Activated naive CD4-positive, alpha-beta T cell treated with anti-CD3 and anti-CD28 coated beads, Interleukin-2, amount 10 ng/mL, durations not matched to agents 7 days and 5 days (primary cell): ENCODE measurements around the gene PUM1.
"Not testable (repeated sequence)": the region's sequence is repeated elsewhere in the genome, so short reads cannot be mapped to it uniquely, and the experiment has no call there.

ENCODE experiments used
- CTCF ChIA-PET: fragments of 350-600 bp; sonication (Branson Sonifier 250); formaldehyde crosslinking; loops from one replicate; lab custom pipeline; 2021; ENCODE audit warnings: antibody characterized with exemption; lab: Charles Lee
- DNase-seq: peaks from one replicate; pipeline ENCODE4 v3.0.0-alpha.2; 2020
- H3K27ac Mint-ChIP-seq: one replicate; pipeline ENCODE4 v1.8.0; 2021; ENCODE audit warnings: mild to moderate bottlenecking, moderate library complexity, mixed read lengths
- H3K27me3 Mint-ChIP-seq: one replicate; pipeline ENCODE4 v1.8.0; 2021; ENCODE audit warnings: mild to moderate bottlenecking, mixed read lengths
- H3K36me3 Mint-ChIP-seq: one replicate; pipeline ENCODE4 v1.8.0; 2021; ENCODE audit warnings: mixed read lengths
- H3K4me1 Mint-ChIP-seq: one replicate; pipeline ENCODE4 v1.8.0; 2021; ENCODE audit warnings: mixed read lengths
- H3K4me3 Mint-ChIP-seq: one replicate; pipeline ENCODE4 v1.8.0; 2021; ENCODE audit warnings: mild to moderate bottlenecking, moderate library complexity, mixed read lengths
- H3K9me3 Mint-ChIP-seq: one replicate; pipeline ENCODE4 v1.8.0; 2021; ENCODE audit warnings: mixed read lengths

The PUM1 gene

DNA sequence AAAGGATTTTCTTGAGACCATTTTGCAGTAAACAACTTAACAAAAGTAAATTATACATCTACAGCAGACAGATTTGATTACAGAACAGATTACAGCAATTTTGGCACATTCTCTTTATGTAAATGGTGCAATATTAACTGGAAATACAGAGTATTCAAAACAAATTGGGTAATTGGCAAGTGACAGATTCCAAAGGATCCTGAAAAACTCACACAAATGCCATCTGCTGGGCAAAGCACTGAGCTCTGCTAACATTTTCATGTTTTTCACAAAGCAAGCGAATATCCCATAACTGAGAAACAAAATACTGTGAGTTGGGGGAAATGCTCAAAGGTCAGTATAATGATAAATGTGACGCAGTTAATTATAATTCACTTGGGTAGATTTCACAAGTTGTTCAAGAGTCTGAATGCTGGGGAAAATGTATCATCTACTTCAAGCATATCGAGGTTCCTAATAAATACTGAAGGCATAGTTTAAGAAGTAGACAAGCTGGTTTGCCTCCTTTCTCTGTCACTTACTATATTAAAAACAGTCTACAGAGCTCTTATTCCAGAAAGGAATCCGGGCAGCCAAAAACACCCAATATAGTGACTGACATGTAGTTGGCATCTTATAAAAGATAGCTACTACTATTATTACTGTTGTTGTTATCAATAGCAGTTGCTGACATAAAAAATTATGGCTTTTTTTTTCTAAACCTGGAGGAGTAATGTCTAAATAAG lies 81.2 kb downstream of the PUM1 start:
- Mint-ChIP-seq H3K27ac (no peak overlapping the region), H3K4me1 (peaks cover 10% of the 10 kb centered on the region), H3K9me3 (no peaks in the 10 kb centered on the region), H3K27me3 (no peaks in the 10 kb centered on the region), H3K4me3 (no peak overlapping the region), H3K36me3 (peaks cover 45% of the 10 kb centered on the region)
- CTCF ChIA-PET, result interaction anchor here (0.9 kb wide), 1 partner anchor 26 kb away, joined by 3 read pairs; no protein-coding TSS in a partner anchor
- DNase-seq, result no peak

DNA sequence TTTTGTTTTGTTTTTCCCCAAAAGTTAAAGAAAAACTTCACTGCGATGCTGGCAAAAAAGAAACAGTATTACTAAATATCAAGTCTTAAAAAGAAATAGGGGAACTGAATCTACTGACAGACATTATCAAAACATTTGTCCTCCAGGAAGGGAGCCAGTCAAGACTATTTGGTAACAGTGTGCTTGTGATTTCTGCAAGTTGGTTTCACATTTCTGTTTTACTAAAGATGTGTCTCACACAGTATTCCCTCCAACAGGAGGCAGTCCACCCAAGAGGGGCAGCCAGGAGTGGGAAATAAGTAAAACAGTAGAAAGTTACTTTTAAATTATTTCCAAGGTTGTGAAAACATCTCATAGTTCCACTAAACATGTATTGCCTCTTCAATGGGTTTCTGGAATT lies 82.6 kb downstream of the PUM1 start:
- H3K27me3 Mint-ChIP-seq, result no peaks in the 10 kb centered on the region
- peaks cover 47% of the 10 kb centered on the region for H3K36me3 Mint-ChIP-seq
- CTCF ChIA-PET, result no interaction called here
- H3K4me3 Mint-ChIP-seq, result no peak overlapping the region
- H3K9me3 Mint-ChIP-seq, result no peaks in the 10 kb centered on the region
- no peak overlapping the region for H3K27ac Mint-ChIP-seq
- peaks cover 5% of the 10 kb centered on the region for H3K4me1 Mint-ChIP-seq
- DNase-seq, result no peak

DNA sequence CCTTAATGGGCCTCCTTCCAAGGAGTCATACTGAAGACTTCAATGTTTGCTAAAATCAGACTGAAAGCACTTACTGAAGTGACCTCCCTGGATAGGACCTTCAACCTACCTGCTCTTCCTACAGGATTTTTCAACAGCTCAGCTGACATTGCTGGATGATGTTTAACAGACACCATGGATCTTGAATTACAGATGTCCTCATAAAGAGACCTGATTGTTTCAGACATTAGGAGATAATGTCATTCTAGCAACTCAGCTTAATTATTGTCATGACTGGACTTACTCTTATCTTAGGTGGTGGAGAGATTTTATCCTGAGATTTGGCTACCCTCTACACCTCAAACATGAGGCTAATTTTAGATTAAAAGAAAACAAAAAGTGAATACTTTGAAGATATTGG lies 83.1 kb downstream of the PUM1 start:
- Mint-ChIP-seq H3K4me3 (no peak overlapping the region), H3K27me3 (no peaks in the 10 kb centered on the region), H3K9me3 (no peaks in the 10 kb centered on the region), H3K36me3 (peaks cover 51% of the 10 kb centered on the region), H3K27ac (no peak overlapping the region), H3K4me1 (peaks cover 10% of the 10 kb centered on the region)
- CTCF ChIA-PET, result no interaction called here
- DNase-seq, result no peak

DNA sequence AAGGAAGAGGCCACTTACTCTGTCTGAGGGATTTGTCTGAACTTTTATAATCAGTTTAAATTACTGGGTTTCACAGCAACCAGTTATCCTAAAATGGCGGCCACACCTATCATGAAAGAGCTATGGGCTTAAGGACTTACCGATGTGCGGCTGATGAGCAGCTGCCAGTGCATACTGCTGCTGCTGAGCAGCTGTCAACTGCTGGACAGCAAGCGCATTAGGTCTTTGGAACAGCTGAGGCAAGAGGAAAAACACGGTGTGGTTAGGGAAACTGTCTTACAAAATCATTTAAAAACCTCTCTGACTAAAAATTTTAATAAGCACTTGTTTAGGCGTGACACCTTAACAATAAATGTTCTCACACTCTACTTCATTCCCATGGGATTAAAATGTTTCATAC lies 84.3 kb downstream of the PUM1 start:
- Mint-ChIP-seq H3K4me3 (no peak overlapping the region), H3K36me3 (peaks cover 62% of the 10 kb centered on the region), H3K4me1 (peaks cover 22% of the 10 kb centered on the region), H3K27ac (no peak overlapping the region), H3K9me3 (no peaks in the 10 kb centered on the region), H3K27me3 (no peaks in the 10 kb centered on the region)
- no peak for DNase-seq
- CTCF ChIA-PET, result no interaction called here

GRCh38 chr1:30977511-30977910 lies 88.0 kb downstream of the PUM1 start:
- CTCF ChIA-PET, result no interaction called here
- H3K9me3 Mint-ChIP-seq, result no peaks in the 10 kb centered on the region
- peaks cover 20% of the 10 kb centered on the region for H3K4me1 Mint-ChIP-seq
- H3K36me3 Mint-ChIP-seq, result peaks cover 56% of the 10 kb centered on the region
- no peak overlapping the region for H3K27ac Mint-ChIP-seq
- H3K27me3 Mint-ChIP-seq, result no peaks in the 10 kb centered on the region
- no peak overlapping the region for H3K4me3 Mint-ChIP-seq
- no peak for DNase-seq

DNA sequence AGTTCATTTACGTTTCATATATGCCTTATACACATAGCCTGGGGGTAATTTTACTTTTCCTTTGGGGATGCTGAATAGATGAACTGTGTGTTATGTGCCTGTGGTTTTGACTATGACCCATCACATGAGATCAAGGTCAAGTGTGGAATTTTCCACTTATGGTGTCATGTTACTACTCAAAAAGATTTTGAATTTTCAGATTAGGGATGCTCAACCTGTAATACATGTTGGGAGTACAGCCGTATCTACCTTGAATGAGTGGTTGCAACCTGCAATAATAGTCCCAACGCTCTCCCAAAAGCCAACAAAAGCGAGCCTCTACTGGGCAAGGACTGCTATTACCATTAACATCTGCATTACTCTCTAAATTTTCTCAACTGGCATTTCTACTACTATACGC lies 88.4 kb downstream of the PUM1 start:
- no peak for DNase-seq
- peaks cover 52% of the 10 kb centered on the region for H3K36me3 Mint-ChIP-seq
- CTCF ChIA-PET, result interaction anchor here (1.1 kb wide), 1 partner anchor 13 kb away, joined by 3 read pairs; no protein-coding TSS in a partner anchor

GRCh38 chr1:30976143-30976542 lies 89.4 kb downstream of the PUM1 start:
- no peaks in the 10 kb centered on the region for H3K27me3 Mint-ChIP-seq
- H3K27ac Mint-ChIP-seq, result peak overlapping the region; percentile 20
- peaks cover 23% of the 10 kb centered on the region for H3K4me1 Mint-ChIP-seq
- no peaks in the 10 kb centered on the region for H3K9me3 Mint-ChIP-seq
- DNase-seq, result no peak
- H3K4me3 Mint-ChIP-seq, result no peak overlapping the region
- CTCF ChIA-PET, result interaction anchor here (1.1 kb wide), 1 partner anchor 12 kb away, joined by 3 read pairs; no protein-coding TSS in a partner anchor
- H3K36me3 Mint-ChIP-seq, result peaks cover 58% of the 10 kb centered on the region

More for the DNA sequence above, 88.4 kb downstream of the PUM1 start:
- no peaks in the 10 kb centered on the region for H3K9me3 Mint-ChIP-seq
- no peak overlapping the region for H3K27ac Mint-ChIP-seq
- H3K4me3 Mint-ChIP-seq, result no peak overlapping the region
- no peaks in the 10 kb centered on the region for H3K27me3 Mint-ChIP-seq
- peaks cover 19% of the 10 kb centered on the region for H3K4me1 Mint-ChIP-seq

- no peak overlapping the region for H3K27ac Mint-ChIP-seq
- H3K4me1 Mint-ChIP-seq, result peaks cover 23% of the 10 kb centered on the region
- H3K9me3 Mint-ChIP-seq, result no peaks in the 10 kb centered on the region
- CTCF ChIA-PET, result no interaction called here
- H3K27me3 Mint-ChIP-seq, result no peaks in the 10 kb centered on the region
- no peak overlapping the region for H3K4me3 Mint-ChIP-seq
- H3K36me3 Mint-ChIP-seq, result peaks cover 55% of the 10 kb centered on the region
- DNase-seq, result no peak
Measured at GRCh38 chr1:30975217-30975616, 90.3 kb downstream of the PUM1 start.

DNA sequence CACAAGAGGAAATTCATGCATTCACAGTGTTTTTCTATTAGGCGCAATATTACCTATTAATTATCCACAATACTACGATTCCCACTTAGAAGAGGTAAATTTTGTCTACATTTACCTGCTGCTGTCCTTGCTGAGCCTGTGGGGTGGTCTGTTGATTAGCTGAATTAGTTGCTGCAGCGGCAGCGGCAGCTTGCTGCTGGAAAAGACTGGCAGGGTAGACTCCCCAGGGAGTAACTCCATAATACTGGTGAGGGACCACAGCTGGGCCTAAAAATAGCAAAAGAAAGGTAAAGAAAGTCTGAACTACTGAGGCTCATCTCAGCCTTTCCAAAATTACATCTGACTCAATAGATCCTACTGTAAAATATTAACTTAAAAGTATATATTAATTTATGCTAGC lies 91.0 kb downstream of the PUM1 start:
- no peaks in the 10 kb centered on the region for H3K27me3 Mint-ChIP-seq
- DNase-seq, result no peak
- CTCF ChIA-PET, result no interaction called here
- peaks cover 49% of the 10 kb centered on the region for H3K36me3 Mint-ChIP-seq
- H3K27ac Mint-ChIP-seq, result no peak overlapping the region
- H3K4me3 Mint-ChIP-seq, result no peak overlapping the region
- H3K9me3 Mint-ChIP-seq, result no peaks in the 10 kb centered on the region
- peaks cover 23% of the 10 kb centered on the region for H3K4me1 Mint-ChIP-seq

DNA sequence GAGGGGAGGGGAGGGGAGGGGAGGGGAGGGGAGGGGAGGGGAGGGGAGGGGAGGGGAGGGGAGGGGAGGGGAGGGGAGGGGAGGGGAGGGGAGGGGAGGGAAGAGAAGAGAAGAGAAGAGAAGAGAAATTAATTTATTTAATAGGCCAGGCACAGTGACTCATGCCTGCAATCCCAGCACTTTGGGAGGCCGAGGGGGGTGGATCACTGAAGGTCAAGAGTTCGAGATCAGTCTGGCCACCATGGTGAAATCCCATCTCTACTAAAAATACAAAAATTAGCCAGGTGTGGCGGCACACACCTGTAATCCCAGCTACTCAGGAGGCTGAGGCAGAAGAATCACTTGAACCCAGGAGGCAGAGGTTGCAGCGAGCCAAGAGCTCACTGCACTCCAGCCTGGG lies 93.2 kb downstream of the PUM1 start:
- H3K27me3 Mint-ChIP-seq, CTCF ChIA-PET, DNase-seq, H3K9me3 Mint-ChIP-seq, H3K27ac Mint-ChIP-seq, H3K4me3 Mint-ChIP-seq: not testable (repeated sequence)
- peaks cover 46% of the 10 kb centered on the region for H3K36me3 Mint-ChIP-seq
- peaks cover 17% of the 10 kb centered on the region for H3K4me1 Mint-ChIP-seq

- Mint-ChIP-seq H3K4me1 (peaks cover 9% of the 10 kb centered on the region), H3K36me3 (peaks cover 45% of the 10 kb centered on the region), H3K9me3 (no peaks in the 10 kb centered on the region), H3K4me3 (no peak overlapping the region), H3K27me3 (no peaks in the 10 kb centered on the region), H3K27ac (no peak overlapping the region)
- no peak for DNase-seq
- CTCF ChIA-PET, result no interaction called here
Measured at GRCh38 chr1:30971496-30971895, 94.0 kb downstream of the PUM1 start.

DNA sequence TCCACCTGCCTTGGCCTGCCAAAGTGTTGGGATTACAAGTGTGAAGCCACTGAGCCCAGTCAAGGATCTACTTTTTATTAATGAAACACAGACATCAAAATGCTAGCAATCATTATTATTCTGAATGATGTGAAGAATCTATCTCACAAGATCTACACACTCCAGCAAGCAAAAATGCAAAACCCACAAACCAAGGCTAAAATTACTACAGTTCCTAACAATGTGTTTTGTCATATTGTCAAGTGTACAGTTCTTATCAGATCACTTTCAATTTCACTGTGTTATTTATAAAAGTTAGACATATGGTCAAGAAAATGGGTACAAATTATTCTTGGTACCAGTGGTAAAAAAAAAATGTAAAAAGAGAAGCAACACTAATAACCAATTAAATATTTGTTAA lies 95.6 kb downstream of the PUM1 start:
- Mint-ChIP-seq H3K27me3 (no peaks in the 10 kb centered on the region), H3K4me3 (no peak overlapping the region), H3K9me3 (no peaks in the 10 kb centered on the region), H3K4me1 (peaks cover 4% of the 10 kb centered on the region), H3K36me3 (peaks cover 53% of the 10 kb centered on the region), H3K27ac (no peak overlapping the region)
- CTCF ChIA-PET, result no interaction called here
- DNase-seq, result no peak

GRCh38 chr1:30968220-30968971 lies 97.1 kb downstream of the PUM1 start:
- Mint-ChIP-seq H3K27ac (peak overlapping the region; percentile 22), H3K36me3 (peaks cover 60% of the 10 kb centered on the region), H3K9me3 (no peaks in the 10 kb centered on the region), H3K4me3 (no peak overlapping the region), H3K27me3 (no peaks in the 10 kb centered on the region), H3K4me1 (peaks cover 4% of the 10 kb centered on the region)
- CTCF ChIA-PET, result no interaction called here
- DNase-seq, result no peak

DNA sequence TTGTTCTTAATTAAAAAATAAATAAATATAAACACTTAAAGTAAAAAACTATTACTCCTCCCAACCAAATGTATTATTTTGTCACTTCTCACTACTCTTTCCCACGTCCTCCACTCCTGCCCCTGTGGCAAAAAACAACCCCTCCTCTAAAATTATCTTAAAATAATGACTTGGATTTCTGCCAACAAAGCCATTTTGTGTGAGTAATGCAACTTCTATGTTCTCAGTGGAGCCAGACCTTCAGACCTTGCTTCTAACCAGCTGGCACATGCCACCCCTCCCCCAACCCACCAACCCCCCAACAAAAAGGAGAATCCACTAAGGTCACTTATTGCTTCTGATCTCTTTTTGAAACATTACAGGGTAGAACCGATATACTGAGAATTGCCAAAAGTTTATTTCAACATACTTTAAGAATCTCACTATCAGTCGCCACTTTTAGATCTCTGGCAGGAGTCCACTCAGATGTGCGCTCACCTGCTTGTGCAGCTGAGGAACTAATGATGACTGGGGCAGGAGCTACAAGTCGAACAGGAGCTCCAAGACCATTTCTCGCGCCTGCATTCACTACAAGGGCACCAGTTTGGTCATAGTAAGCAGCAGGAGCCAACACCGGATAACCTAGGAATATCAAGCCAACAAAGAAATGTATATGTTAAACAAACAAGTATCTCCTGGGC lies 98.7 kb downstream of the PUM1 start:
- Mint-ChIP-seq H3K9me3 (no peaks in the 10 kb centered on the region), H3K4me3 (no peak overlapping the region), H3K27ac (no peak overlapping the region), H3K4me1 (peaks cover 4% of the 10 kb centered on the region), H3K27me3 (no peaks in the 10 kb centered on the region), H3K36me3 (peaks cover 69% of the 10 kb centered on the region)
- CTCF ChIA-PET, result no interaction called here
- no peak for DNase-seq
